NOMO-1 treated with DMSO at 0.1 percent for 48 hours (cell line): Measurements from ENCODE around the gene IQGAP3.

ENCODE experiments used
- DNase-seq: peaks from one replicate; lab custom pipeline; 2025; ENCODE audit not compliant: unreplicated experiment; lab: John Stamatoyannopoulos, UW

IQGAP3 gene

DNA sequence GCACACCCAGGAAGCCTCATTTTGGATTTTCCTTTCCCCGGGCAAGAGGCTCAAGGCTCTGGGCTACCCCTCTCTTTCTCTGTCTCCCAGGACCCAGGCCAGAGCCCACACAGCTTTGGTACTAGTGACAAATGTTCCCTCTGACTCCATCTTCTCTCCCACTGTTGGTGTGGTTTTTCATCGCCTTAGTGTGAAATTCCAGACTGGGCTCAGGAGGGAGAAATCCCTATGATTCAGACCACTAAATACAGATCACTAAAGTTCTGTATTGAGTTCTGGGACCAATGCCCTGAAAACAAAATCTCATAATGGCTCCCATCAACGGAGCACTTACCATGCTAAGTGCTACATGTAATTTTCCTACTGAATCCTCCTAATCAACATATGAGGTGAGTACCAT lies 26.1 kb downstream of the IQGAP3 start:
- no peak for DNase-seq

DNA sequence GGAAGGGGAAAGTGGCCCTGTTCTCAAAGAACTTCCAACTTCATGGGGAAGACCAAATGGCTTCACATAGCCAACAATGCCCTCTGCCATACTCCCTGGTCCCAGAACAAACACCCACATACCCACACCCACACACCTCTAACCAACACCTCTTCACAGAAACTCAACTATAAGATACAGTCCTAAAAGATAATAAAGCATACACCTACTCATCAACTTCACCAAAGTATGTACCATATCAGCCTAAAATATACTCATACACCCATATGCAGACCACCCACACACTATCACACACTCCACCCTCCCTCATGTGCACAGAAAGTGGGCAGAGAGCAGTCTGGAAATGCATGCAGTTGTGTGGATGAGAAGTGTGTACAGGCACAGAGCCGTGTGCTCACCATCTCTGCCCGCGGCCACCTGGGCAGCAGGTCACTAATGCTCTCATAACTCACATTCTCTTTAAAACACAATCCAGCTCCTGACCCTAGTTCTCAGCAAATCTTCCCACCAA lies 27.7 kb downstream of the IQGAP3 start:
- DNase-seq, result no peak

DNA sequence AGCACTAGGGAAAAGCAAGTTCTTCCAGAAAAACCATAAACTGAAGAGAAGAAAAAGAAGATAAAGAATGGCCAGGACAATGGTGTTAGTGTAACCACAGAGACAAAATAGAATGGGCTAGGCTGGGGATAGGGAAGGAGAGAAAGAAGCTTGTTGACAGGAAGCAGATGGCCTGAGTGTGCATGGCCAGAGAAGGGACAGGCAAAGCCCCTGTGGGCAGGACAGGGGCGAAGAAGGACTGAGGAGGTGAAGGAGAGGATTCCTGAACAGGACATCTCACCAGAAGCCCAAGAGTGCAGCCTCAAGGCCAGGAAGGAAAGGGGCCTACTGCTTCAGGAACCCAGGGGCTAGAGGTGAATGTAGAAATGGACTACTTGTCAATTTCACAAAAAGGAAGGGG lies 29.3 kb downstream of the IQGAP3 start:
- no peak for DNase-seq

DNA sequence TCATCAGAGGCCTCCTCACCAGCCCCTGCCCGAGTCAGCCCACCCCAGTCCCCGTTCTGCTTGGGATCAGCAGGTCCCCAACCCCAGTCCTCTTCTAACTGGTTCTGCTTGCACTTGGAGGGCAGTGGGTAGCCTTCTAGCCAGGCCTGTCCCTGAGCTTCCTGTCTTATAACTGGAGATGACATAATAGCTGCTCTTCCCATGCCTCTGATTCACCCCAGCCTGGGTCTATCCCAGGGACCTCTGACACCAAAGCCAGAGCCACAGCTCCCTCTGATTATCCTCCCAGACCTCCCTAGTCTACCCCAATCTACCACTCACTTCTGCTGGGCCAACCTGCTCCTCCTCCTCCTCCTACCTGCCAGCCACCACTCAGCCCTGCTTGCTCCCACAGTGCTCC lies 31.4 kb downstream of the IQGAP3 start:
- no peak for DNase-seq

DNA sequence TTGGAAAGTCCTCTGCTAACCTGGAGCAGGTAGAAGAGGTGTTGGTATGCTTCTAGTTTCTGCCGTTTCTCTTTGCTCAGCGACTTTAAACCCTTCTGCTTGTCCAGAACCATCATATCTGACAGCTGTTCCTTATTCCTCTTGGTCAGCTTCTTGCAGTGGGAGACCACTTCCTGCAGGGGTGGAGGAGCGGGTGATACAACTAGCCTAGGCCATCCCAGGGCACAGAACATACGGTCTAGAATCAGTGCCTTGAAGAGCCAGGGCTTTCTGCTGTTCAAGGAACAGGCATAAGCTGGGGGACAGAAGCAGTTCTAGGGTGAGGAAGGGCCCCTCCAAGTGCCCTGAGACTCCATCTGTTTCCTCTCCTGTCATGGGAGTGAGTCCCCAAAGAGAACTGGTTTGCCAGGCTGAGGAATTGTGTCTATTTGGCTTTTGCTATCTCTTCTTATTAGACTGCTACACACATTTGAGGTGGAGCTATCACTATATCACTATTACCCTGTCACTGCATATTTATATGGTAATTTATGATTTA lies 32.5 kb downstream of the IQGAP3 start:
- DNase-seq, result no peak

DNA sequence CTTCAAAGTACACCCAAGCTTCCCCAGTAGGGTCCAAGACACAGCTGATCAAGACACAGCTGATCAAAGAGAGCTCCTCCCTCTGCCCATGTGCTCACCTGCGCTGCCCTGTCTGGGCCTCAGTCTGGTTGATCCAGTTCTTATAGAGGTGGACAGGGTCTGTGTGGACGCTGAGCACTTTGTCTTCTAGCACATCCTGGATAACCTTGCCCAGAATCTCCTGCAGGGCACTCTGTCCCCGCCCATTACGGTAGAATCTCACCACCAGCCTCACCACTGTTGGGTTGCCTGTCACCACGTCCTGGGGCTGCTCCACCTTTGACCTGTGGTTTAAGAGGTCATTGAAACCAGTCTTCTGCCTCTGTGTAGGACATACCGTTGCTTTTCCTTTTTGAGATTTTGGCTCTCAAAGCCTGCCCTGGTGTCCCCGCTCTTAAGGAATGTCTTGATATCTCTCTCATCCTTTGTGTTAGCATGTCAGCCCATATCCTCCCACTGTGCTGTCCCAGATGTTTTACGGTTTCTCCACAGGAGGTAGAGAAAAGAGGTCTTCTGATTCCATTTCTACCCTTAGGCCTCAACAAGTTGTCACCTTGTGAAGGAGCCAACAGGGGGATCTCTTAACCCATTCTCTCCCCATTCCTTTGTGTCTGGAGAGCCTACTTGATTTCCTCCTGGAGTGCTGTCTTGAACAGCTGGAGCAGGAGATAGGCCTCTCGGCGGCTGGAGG lies 33.5 kb downstream of the IQGAP3 start:
- no peak for DNase-seq

DNA sequence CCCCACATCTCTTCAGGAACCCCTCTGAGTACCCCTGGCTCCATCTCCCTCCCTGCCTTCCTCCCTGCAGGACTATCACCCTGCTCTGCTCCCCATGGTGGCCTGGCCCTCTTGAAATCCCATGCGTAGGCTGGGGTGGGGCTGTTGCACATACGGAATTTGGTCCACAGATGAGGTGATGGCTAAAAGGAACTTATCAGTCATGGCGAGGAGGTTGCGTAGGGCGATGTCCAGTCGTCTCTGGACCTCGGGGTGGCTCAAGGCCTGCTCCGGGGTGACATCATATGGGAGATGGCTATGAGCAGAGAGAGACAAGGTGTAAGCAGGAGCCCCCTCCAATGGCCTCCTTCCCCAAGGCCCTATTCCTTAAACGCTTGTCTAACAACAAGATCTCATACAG lies 35.3 kb downstream of the IQGAP3 start:
- DNase-seq, result no peak

DNA sequence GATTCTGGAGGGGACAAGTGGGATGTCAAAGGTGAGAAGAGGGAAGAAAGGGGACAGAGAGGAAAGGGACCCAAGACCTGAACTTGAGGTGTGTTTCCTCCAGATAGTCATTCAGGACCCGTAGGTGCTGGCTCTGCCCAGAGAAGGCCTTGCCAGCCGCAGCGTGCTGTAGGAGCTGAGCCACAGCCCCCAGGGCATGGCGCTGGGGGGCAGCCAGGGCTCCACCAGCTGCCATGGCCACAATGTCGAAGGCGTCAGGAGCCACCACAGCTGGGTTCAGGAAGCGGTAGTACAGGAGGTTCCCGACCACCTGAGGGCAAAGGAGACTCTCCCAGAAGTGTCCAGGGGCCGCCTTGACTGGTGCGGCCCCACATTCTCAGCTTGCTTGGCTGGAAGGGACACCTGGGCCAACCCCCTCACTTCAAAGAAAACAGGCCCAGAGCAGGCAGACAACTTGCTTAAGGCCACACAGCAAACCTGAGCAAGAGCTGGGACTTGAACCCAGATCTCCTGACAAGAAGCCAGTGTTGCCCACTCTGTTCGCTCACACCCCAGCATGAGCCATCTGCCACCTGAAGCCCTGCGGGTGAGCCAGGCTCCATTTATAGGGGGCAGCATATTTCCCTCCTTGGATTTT lies 37.8 kb downstream of the IQGAP3 start:
- DNase-seq, result no peak

DNA sequence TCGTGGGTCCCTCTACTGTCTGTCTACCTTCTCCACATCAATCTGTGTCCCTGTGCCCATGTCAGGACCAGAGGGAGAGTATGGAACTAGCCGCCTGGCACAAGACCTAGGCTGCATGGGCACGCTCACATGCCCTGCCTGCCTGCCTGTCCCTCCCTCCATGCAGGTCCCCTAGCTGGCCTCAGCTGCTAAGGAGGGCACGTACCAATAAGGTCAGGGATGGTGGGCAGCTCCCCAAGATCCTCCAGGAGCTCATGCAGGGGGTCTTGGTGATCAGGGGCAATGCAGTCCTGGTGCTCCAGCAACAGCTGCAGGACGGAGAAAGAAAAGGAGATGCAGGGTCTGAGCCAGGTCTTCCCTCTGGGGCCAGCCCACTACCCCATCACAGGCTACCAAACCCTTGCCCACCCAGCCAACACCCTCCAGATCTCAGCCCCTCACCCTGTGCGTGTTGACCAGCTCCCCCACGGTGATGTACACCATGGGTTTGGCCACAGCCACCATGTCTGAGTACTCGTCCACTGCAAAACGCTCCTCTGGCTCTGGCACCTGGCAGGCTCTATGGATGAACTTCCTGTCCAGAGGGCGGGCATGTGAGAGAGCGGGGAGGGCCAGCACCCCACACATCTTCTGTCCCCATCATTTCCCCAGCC lies 38.7 kb downstream of the IQGAP3 start:
- no peak for DNase-seq

DNA sequence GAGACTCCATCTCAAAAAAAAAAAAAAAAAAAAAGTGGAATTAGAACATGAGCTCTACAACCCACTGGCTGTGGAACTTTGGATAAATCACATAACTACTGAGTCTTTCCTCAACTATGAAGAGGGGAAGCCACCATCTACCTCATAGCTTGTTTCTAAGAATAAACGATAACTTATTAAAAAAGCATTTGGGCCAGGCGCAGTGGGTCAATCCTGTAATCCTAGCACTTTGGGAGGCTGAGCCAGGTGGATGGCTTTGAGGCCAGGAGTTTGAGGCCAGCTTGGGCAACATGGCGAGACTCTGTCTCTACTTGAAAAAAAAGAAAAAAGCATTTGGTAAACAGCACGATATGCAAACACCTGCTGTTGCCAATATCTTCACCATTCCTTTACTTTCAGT lies 40.0 kb downstream of the IQGAP3 start:
- DNase-seq, result no peak

DNA sequence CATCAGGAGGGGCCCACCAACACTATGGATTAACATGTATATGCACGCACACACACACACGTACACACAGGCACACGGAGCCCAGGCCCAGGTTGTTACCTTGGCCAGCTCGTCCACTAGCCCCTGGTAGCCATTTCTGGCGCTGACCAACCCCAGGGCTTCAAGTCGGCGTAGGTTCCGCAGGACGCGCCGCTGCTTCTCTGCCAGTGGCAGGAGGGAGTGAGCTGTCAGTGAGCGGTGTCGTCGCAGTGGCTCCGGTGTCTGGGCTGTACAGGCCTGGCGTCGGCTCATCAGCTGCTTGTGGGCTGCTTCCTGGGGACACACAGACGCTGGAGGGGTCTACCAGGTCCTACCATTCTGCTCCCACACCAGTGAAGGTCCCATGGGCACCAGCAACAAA lies 42.4 kb downstream of the IQGAP3 start:
- DNase-seq, result no peak

DNA sequence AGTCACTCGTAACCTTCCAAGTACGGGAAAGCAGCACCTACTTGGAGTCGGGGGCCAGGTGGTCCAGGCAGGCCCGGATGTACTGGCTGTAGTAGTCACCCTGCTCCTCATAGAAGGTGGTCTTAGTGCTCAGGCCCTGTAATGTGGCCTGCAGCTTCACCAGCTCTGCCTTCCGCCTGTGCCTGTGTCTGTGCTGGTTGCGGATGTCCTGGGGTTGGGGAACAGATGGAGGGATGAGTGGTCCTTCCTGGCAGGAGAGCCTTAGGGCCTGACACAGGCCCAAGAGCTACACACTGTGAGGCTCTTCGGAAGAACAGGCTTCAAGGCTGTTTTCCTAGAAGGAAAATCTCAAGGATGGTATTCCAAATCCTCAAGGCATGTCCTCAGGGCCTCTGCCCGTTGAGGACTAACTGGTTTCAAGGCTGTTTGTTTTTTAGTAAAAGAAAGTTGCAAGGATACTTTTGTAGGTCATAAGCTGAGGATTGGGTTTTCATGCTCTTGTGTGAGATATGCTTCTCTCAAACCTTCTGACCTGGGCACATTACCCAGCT lies 43.4 kb downstream of the IQGAP3 start:
- no peak for DNase-seq

DNA sequence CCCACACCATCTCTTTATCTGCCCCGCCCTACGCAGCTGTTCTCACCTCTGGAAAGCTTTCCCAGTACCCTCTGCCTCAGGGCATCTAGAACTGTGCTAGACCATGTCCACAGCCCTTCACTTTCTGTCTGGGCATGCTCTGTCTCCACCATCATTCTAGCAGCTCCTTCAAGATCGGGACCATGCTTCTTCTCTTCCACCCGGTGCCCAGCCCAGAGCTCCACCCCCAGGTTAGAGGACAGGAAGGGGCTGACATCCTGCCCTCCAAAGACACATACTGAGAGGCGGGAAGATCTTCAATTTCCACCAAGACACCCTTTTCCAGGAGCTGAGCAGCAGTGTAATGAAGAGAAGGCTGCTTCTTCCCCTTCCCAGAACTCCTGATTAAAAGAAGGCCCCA lies 44.1 kb downstream of the IQGAP3 start:
- DNase-seq, result no peak

DNA sequence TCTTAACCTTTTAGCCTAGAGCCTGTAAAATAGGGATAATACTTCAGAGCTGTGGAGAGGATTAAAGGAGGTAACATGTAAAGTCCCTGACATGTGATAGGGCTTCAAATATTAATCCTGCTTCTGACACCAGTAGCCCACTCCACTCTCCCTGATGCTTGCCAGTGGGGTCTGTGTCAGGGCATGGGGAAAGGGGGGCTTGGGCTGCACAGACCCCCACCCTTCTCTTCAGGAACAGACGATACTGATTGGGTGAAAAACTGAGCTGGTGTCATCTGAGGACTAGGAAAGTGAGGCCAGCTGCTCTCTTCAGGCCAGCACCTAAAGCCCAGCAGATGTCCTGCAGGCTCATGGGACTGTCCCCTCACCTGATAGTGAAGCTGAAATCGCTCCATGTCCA lies 44.8 kb downstream of the IQGAP3 start:
- DNase-seq, result no peak

DNA sequence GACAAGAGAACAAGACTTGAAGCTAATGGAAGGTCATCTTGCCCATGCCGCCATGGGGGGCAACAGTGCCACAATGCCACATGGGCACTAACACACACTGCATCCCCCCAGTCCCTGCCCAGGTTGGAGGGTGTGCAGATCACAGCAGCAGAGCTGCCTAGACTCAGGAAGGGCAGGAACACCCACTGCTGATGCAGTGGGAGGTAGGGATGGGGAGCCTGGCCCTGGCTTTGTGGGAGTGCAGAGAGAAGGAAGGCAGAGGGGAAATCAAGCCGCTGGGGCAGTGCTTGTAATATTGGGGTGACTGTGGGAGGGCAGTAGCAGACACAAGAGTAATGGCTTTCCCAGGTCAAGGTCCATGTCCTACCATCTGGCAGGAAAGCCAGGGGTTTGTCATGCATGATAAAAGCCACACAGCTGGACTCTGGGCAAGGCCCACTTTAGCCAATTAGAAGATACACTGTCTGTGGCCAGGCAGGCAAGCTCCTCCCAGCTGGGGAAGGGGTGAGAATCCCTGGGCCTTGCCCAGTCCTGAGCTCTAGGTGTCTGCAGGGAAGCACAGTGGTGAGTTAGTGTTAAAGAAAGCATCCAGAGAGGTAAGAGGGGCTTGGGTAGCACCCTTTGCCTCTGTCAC lies 46.4 kb downstream of the IQGAP3 start:
- DNase-seq, result no peak

DNA sequence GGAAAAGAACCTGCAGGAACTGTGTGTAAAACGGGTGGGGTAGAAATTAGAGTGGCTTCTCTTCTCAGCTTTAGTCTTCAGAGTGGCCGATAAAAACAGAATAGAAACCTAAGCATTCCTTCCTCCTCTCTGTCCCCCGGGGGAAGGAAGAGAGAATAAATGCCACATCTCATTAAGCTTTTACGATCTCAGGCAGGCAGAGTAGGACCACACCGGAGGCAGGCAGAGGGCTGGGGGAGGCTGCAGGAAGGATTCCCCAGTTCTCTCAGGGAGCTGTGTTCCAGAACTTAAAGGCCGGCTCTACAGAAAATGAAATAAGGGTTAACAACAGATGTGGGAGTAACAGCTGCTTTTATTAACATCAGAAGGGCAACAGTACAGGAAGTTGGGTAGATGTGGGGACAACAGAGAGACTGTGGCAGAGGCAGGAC lies 47.3 kb downstream of the IQGAP3 start:
- DNase-seq, result peak; percentile 64

DNA sequence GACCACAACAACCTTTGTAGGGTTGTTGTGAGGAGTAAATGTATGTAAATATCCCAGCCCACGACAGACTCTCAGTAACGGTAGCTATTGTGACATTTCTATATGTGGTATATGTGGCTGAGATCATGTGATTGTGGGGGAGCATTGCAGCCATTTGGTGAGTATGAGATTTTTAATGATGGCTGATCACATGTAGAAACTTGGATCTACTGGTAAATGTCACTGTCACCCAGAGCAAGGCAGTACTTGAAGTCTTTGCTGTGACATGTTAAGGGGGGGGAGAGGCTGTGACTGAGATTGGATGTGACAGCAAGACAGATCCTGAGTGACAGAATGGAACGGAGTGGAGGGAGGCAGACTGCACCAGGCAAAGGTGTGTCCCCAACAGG lies 47.9 kb downstream of the IQGAP3 start:
- peak; percentile 82 for DNase-seq

DNA sequence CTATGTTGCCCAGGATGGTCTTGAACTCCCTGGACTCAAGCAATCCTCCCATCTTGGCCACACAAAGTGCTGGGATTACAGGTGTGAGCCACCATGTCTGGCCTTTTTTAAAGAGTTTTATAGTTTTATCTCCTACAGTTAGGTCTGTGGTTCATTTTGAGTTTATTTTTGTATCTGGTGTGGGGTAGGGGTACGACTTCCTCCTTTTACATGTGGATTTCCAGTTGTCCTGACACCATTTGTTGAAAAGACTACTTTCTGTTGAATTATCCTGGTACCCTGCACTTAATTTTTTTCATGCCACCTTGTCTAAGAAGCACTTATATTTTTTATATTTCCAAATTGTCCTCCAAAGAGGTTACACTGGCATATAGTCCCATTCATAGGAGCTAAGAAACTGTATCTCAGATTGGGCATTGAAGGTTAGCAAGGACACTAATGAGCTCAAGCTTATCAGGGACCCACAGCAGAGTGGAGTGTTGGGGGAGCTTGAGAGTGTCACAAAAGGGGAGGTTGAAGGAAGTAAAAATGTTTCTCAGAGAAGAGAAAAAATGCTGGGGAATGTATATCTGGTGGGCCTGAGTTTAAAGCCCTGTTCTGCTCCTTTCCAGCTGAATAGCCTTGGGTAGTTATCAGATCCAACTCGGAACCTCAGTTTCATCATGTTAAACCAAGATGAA lies 48.4 kb downstream of the IQGAP3 start:
- peak; percentile 67 for DNase-seq

DNA sequence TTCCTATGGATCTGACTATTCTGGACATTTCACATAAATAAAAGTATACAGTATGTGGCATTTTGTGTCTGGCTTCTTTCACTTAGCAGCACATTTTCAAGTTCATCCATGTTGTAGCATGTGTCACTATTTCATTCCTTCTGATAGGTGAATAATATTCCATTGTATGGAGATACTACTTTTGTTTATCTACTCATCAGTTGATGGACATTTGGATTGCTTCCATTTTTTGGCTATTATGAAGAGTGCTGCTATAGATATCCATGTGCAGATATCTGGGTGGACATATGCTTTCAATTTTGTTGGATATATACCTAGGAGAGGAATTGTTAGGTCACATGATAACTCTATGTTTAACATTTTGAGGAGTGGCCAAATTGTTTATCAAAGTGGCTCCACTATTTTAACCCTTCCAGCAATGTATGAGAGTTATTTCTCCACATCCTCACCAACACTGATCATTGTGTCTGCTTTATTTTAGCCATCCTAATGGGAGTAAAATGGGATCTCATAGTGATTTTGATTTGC lies 49.9 kb downstream of the IQGAP3 start:
- DNase-seq, result no peak

DNA sequence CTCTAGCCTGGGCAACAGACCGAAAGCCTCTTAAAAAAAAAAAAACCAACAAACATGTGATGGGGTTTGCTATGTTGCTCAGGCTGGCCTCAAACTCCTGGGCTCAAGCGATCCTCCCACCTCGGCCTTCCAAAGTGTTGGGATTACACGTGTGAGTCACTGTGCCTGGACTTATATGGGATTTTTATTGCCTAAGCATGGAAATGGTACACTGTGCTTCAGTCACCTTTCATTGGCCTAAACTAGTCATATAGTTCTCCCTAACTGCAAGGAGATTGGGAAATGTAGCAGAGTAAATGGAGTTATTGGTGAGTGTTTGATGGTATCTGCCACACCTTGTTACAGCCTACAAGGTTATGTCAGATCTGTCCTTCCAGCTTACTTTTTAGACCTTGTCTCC lies 54.6 kb downstream of the IQGAP3 start:
- no peak for DNase-seq
